HL-60 (cell line): ENCODE data around the gene KCTD15.

ENCODE experiments used
- DNase-seq, 2 experiments: peaks; one replicate each; pipeline ENCODE4 v3.0.0-alpha.2; 2010 to 2020; ENCODE audit warnings: low read depth in 1 of 2, low spot score in 1 of 2
- H3K27ac ChIP-seq: fragments of 250-450 bp; sonication (Bioruptor Pico); replicated peaks from 2 replicates; pipeline ENCODE4 v1.5.1; 2020; ENCODE audit warnings: mild to moderate bottlenecking, moderate library complexity
- H3K27me3 ChIP-seq: fragments of 250-450 bp; sonication (Bioruptor Pico); 2 replicates; pipeline ENCODE4 v1.5.1; 2021; ENCODE audit warnings: mild to moderate bottlenecking, moderate library complexity; ENCODE audit not compliant: insufficient read depth, poor library complexity, severe bottlenecking
- H3K4me3 ChIP-seq: replicated peaks from 2 replicates; pipeline ENCODE4 v1.5.1; 2011; ENCODE audit warnings: mild to moderate bottlenecking, control low read depth, low read length; ENCODE audit not compliant: insufficient read depth
- CTCF ChIP-seq: IDR thresholded peaks from one replicate; pipeline ENCODE4 v1.5.1; 2011; ENCODE audit warnings: low read length, control low read depth, inconsistent platforms; ENCODE audit not compliant: insufficient read depth
- GABPA ChIP-seq: IDR thresholded peaks from 2 replicates; pipeline ENCODE4 v1.6.1; 2012; ENCODE audit warnings: low read depth
- POLR2AphosphoS5 ChIP-seq: IDR thresholded peaks from 2 replicates; pipeline ENCODE4 v1.6.1; 2012; ENCODE audit warnings: low read depth
- SPI1 ChIP-seq: IDR thresholded peaks from 2 replicates; pipeline ENCODE4 v1.6.1; 2012; ENCODE audit warnings: low read depth, mild to moderate bottlenecking, borderline replicate concordance
- TF ChIP-seq, protein P1 (sequence below): IDR thresholded peaks from 2 replicates; pipeline ENCODE4 v1.6.1; 2012; ENCODE audit warnings: low read depth; ENCODE audit not compliant: insufficient replicate concordance

KCTD15 gene

GRCh38 chr19:33788676-33789075, 8.0 kb upstream of the KCTD15 start:
- no peak for DNase-seq
- H3K27me3 ChIP-seq = peaks cover 4% of the 10 kb centered on the region
- H3K4me3 ChIP-seq = no peak overlapping the region
- TF ChIP-seq SPI1 (no peak), GABPA (no peak), CTCF (no peak)
- TF ChIP-seq, protein P1, sequence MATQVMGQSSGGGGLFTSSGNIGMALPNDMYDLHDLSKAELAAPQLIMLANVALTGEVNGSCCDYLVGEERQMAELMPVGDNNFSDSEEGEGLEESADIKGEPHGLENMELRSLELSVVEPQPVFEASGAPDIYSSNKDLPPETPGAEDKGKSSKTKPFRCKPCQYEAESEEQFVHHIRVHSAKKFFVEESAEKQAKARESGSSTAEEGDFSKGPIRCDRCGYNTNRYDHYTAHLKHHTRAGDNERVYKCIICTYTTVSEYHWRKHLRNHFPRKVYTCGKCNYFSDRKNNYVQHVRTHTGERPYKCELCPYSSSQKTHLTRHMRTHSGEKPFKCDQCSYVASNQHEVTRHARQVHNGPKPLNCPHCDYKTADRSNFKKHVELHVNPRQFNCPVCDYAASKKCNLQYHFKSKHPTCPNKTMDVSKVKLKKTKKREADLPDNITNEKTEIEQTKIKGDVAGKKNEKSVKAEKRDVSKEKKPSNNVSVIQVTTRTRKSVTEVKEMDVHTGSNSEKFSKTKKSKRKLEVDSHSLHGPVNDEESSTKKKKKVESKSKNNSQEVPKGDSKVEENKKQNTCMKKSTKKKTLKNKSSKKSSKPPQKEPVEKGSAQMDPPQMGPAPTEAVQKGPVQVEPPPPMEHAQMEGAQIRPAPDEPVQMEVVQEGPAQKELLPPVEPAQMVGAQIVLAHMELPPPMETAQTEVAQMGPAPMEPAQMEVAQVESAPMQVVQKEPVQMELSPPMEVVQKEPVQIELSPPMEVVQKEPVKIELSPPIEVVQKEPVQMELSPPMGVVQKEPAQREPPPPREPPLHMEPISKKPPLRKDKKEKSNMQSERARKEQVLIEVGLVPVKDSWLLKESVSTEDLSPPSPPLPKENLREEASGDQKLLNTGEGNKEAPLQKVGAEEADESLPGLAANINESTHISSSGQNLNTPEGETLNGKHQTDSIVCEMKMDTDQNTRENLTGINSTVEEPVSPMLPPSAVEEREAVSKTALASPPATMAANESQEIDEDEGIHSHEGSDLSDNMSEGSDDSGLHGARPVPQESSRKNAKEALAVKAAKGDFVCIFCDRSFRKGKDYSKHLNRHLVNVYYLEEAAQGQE = no peak
- H3K27ac ChIP-seq = no peak overlapping the region

DNA sequence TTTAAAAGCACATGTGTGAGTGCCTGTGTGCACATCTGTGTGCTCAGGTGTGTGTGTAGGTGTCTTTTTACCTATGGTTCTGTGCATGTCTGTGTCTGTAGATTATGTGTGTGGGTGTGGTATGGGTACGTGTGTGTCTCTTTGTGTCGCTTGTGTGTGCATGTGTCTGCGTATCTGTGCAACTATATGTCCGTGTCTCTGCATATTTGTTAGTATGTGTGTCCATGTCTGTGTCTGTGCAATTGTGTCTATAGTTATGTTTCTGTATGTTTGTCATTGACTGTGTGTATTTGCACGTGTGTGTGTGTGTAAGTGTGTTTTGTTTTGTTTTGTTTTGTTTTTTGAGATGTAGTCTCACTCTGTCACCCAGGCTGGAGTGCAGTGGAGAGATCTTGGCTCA, 7.3 kb upstream of the KCTD15 start:
- H3K27ac ChIP-seq = no peak overlapping the region
- DNase-seq = no peak

DNA sequence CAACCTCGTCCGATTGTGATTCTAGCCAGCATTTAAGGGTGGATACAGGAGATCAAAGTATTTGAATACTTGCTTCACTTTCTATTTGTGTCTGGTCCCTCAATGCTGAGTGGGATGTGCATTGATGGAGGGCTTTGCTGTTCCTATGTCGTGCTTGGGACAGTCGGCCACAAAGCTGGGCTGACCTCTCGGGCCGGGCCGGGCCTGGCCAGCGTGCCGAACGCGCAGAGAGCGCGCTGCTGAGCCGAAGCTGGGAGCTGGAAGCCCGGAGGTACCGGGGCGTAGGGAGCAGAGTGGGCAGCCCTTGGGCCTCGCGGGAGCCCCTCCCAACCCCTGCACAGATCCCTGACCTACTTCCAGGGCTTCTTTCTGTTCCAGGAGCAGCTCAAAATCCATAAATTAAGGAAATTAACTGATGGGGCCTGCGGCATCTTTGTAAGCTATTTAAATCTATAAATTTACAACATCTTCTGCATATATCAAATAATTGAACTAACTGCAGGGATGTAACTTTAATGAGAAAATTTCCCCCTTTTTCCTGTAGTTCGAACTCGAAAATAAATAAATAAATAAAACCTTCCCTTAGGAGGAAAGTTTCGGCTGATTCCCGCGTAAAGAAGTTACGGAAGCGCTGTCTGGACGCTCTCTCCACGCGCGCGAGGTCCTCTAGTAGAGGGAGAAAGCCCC, 1.8 kb upstream of the KCTD15 start:
- peak overlapping the region; percentile 92 for H3K27ac ChIP-seq
- no peaks in the 10 kb centered on the region for H3K27me3 ChIP-seq
- peak overlapping the region; percentile 68 for H3K4me3 ChIP-seq
- DNase-seq = no peak
- TF ChIP-seq CTCF (no peak), POLR2AphosphoS5 (no peak), SPI1 (no peak), GABPA (no peak)
- TF ChIP-seq, protein P1 = no peak

More for the DNA sequence above, 7.3 kb upstream of the KCTD15 start:
- no peak overlapping the region for H3K4me3 ChIP-seq
- H3K27me3 ChIP-seq = peaks cover 4% of the 10 kb centered on the region
- no peak for TF ChIP-seq CTCF
- TF ChIP-seq GABPA = no peak
- TF ChIP-seq POLR2AphosphoS5 = no peak
- no peak for TF ChIP-seq SPI1
- TF ChIP-seq, protein P1 = no peak
